Measurements from ENCODE around the gene S100A5.

DNA sequence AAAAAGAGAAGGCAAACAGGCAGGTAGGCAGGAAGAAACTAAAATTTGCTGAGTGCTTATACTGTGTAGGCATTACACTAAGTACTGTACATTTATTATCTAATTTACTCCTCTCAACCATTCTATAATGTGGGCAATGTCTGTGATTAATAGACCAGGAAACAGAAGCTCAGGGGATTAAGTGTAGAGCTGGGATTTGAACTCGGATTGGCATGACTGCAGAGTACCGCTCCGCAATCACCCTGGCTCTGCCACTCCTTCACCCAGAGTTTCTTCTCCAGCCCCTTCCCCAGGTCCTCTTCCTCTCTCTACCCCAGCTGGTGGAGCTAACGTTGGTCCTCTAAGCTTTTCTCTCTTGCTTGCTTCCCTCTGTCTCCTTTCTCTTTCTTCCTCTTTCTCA lies 36.4 kb upstream of the S100A5 start:
- TF ChIP-seq, protein P1, sequence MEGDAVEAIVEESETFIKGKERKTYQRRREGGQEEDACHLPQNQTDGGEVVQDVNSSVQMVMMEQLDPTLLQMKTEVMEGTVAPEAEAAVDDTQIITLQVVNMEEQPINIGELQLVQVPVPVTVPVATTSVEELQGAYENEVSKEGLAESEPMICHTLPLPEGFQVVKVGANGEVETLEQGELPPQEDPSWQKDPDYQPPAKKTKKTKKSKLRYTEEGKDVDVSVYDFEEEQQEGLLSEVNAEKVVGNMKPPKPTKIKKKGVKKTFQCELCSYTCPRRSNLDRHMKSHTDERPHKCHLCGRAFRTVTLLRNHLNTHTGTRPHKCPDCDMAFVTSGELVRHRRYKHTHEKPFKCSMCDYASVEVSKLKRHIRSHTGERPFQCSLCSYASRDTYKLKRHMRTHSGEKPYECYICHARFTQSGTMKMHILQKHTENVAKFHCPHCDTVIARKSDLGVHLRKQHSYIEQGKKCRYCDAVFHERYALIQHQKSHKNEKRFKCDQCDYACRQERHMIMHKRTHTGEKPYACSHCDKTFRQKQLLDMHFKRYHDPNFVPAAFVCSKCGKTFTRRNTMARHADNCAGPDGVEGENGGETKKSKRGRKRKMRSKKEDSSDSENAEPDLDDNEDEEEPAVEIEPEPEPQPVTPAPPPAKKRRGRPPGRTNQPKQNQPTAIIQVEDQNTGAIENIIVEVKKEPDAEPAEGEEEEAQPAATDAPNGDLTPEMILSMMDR (IDR thresholded peaks at IDR 0.05; ENCODE audit: low read depth, low read length, poor library complexity, severe bottlenecking): no peak
- TF ChIP-seq EZH2phosphoT487 (IDR thresholded peaks at IDR 0.05; ENCODE audit: borderline replicate concordance, low read length): no peak

Measured in DOHH2 (cell line).